Mesenchymal stem cell (in vitro differentiated cells and primary cell): ENCODE results near the gene DDT.
"Not testable (repeated sequence)": the region's sequence is repeated elsewhere in the genome, so short reads cannot be mapped to it uniquely, and the experiment has no call there.

Experiments
- DNase-seq: peaks from one replicate; pipeline ENCODE4 v3.0.0-alpha.2; 2013
- H2AFZ ChIP-seq: one replicate; pipeline ENCODE4 v1.6.1; 2013; ENCODE audit warnings: low read depth, mild to moderate bottlenecking, control low read depth, inconsistent platforms, low read length, moderate library complexity
- H2AK5ac ChIP-seq: 2 replicates; pipeline ENCODE4 v1.6.1; 2013; ENCODE audit warnings: low read length, moderate library complexity, mild to moderate bottlenecking, inconsistent platforms; ENCODE audit not compliant: severe bottlenecking
- H2BK120ac ChIP-seq: one replicate; pipeline ENCODE4 v1.6.1; 2013; ENCODE audit warnings: low read depth, mild to moderate bottlenecking, inconsistent platforms, low read length, moderate library complexity
- H2BK12ac ChIP-seq, 2 experiments: one replicate each; pipeline ENCODE4 v1.6.1; 2013; ENCODE audit warnings: inconsistent platforms in 2 of 2, low read length in 2 of 2, mild to moderate bottlenecking in 2 of 2, moderate library complexity in 2 of 2, control low read depth in 1 of 2
- H2BK15ac ChIP-seq: one replicate; pipeline ENCODE4 v1.6.1; 2013; ENCODE audit warnings: mild to moderate bottlenecking, low read depth, inconsistent platforms; ENCODE audit not compliant: poor library complexity, severe bottlenecking
- H2BK5ac ChIP-seq: 2 replicates; pipeline ENCODE4 v1.6.1; 2013; ENCODE audit warnings: low read depth, mild to moderate bottlenecking, low read length, control low read depth, inconsistent platforms; ENCODE audit not compliant: poor library complexity, severe bottlenecking
- H3K14ac ChIP-seq, 2 experiments: one replicate each; pipeline ENCODE4 v1.6.1; 2013; ENCODE audit warnings: inconsistent platforms in 2 of 2, low read length in 2 of 2, control low read depth in 1 of 2, mild to moderate bottlenecking in 1 of 2, moderate library complexity in 1 of 2
- H3K18ac ChIP-seq, 2 experiments: one replicate each; pipeline ENCODE4 v1.6.1; 2013; ENCODE audit warnings: inconsistent platforms in 2 of 2, low read length in 2 of 2, control low read depth in 1 of 2, low read depth in 1 of 2, mild to moderate bottlenecking in 1 of 2
- H3K23ac ChIP-seq, 2 experiments: one replicate each; pipeline ENCODE4 v1.6.1; 2013; ENCODE audit warnings: inconsistent platforms in 2 of 2, low read length in 2 of 2, mild to moderate bottlenecking in 2 of 2, moderate library complexity in 2 of 2, control low read depth in 1 of 2
- H3K27ac ChIP-seq: 2 replicates; pipeline ENCODE4 v1.5.1; 2013; ENCODE audit warnings: mild to moderate bottlenecking, moderate library complexity, low read length, control low read depth, inconsistent platforms; ENCODE audit not compliant: poor library complexity, severe bottlenecking
- H3K27me3 ChIP-seq, 2 experiments: 2 replicates each; pipeline versions ENCODE4 v1.6.1 to v1.7.0; 2013; ENCODE audit warnings: low read length in 2 of 2, mild to moderate bottlenecking in 2 of 2, moderate library complexity in 2 of 2, control low read depth in 1 of 2, inconsistent platforms in 1 of 2; ENCODE audit not compliant: control insufficient read depth in 1 of 2, insufficient read depth in 1 of 2
- H3K36me3 ChIP-seq, 2 experiments: 2 replicates each; pipeline versions ENCODE4 v1.6.1 to v1.7.0; 2013; ENCODE audit warnings: low read length in 2 of 2, control low read depth in 1 of 2, inconsistent platforms in 1 of 2, low read depth in 1 of 2, mild to moderate bottlenecking in 1 of 2; ENCODE audit not compliant: insufficient read depth in 2 of 2, control insufficient read depth in 1 of 2
- H3K4ac ChIP-seq, 2 experiments: one replicate each; pipeline ENCODE4 v1.6.1; 2013; ENCODE audit warnings: inconsistent platforms in 2 of 2, low read length in 2 of 2, mild to moderate bottlenecking in 2 of 2, moderate library complexity in 2 of 2, control low read depth in 1 of 2, low read depth in 1 of 2
- H3K4me1 ChIP-seq: 2 replicates; pipeline ENCODE4 v1.6.1; 2013; ENCODE audit warnings: low read depth, low read length, control low read depth; ENCODE audit not compliant: control insufficient read depth, insufficient read depth
- H3K4me2 ChIP-seq: 2 replicates; pipeline ENCODE4 v1.6.1; 2013; ENCODE audit warnings: low read length, mild to moderate bottlenecking, inconsistent platforms; ENCODE audit not compliant: poor library complexity, severe bottlenecking
- H3K4me3 ChIP-seq, 2 experiments: 2 replicates each; pipeline versions ENCODE4 v1.5.1 to v1.7.0; 2013; ENCODE audit warnings: low read length in 2 of 2, mild to moderate bottlenecking in 2 of 2, control low read depth in 1 of 2, low read depth in 1 of 2; ENCODE audit not compliant: insufficient read depth in 1 of 2
- H3K79me1 ChIP-seq: replicated peaks from 2 replicates; pipeline ENCODE4 v1.6.1; 2013; ENCODE audit warnings: mild to moderate bottlenecking, control low read depth, low read length, inconsistent platforms; ENCODE audit not compliant: poor library complexity, severe bottlenecking
- H3K9ac ChIP-seq: 2 replicates; pipeline ENCODE4 v1.7.0; 2013; ENCODE audit warnings: mild to moderate bottlenecking, low read length, moderate library complexity
- H3K9me3 ChIP-seq: 2 replicates; pipeline ENCODE4 v1.7.0; 2013; ENCODE audit warnings: mild to moderate bottlenecking, low read length; ENCODE audit not compliant: control insufficient read depth
- H4K8ac ChIP-seq: one replicate; pipeline ENCODE4 v1.6.1; 2013; ENCODE audit warnings: inconsistent platforms, mild to moderate bottlenecking, low read length, moderate library complexity
- H4K91ac ChIP-seq: one replicate; pipeline ENCODE4 v1.6.1; 2013; ENCODE audit warnings: mild to moderate bottlenecking, low read length, inconsistent platforms
- WGBS: methylation state at CpG from one replicate; pipeline ENCODE4 v1.1.7; 2013; ENCODE audit warnings: mixed read lengths; 5-methylcytosine and 5-hydroxymethylcytosine counted together

DDT gene

DNA sequence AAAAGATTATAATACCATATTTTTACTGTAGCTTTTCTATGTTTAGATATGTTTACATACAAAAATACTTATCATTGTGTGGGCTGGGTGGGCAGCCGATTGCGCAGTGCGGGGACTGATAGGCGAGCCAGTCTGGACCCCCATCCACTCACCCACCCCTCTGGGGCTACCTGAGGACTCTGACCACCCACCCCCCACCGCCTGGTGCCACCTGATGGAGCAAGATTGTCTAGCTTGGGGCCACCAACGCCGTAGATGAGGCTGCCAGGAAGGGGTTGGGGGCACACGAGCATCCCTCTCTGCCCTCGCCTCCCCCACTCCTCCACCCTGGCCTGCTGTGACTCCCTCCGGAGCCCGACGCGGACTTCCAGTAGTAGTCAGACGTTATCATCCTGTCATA, 47.7 kb downstream of the DDT start:
- H2AFZ ChIP-seq, result no peak overlapping the region
- 77% methylated on average over 14 of the region's 14 CpGs for WGBS
- no peaks in the 10 kb centered on the region for H3K4me1 ChIP-seq
- H4K91ac ChIP-seq, result no peak overlapping the region
- H3K36me3 ChIP-seq, result peaks cover 0 to 9% of the 10 kb centered on the region in 2 experiments
- no peak overlapping the region for H3K4me2 ChIP-seq
- H3K79me1 ChIP-seq, result peaks cover 4% of the 10 kb centered on the region
- H2AK5ac ChIP-seq, result no peak overlapping the region
- H2BK12ac ChIP-seq, result no peak overlapping the region
- H3K18ac ChIP-seq, result no peak overlapping the region
- H2BK120ac ChIP-seq, result no peak overlapping the region
- no peak overlapping the region for H2BK15ac ChIP-seq
- no peaks in the 10 kb centered on the region for H3K27me3 ChIP-seq
- H3K23ac ChIP-seq, result no peak overlapping the region
- no peak overlapping the region for H3K4ac ChIP-seq
- H3K9me3 ChIP-seq, result peaks cover 13% of the 10 kb centered on the region
- no peak for DNase-seq
- H3K14ac ChIP-seq, result no peak overlapping the region
- no peak overlapping the region for H3K4me3 ChIP-seq
- H3K27ac ChIP-seq, result no peak overlapping the region
- H4K8ac ChIP-seq, result no peak overlapping the region
- no peak overlapping the region for H2BK5ac ChIP-seq
- H3K9ac ChIP-seq, result no peak overlapping the region

DNA sequence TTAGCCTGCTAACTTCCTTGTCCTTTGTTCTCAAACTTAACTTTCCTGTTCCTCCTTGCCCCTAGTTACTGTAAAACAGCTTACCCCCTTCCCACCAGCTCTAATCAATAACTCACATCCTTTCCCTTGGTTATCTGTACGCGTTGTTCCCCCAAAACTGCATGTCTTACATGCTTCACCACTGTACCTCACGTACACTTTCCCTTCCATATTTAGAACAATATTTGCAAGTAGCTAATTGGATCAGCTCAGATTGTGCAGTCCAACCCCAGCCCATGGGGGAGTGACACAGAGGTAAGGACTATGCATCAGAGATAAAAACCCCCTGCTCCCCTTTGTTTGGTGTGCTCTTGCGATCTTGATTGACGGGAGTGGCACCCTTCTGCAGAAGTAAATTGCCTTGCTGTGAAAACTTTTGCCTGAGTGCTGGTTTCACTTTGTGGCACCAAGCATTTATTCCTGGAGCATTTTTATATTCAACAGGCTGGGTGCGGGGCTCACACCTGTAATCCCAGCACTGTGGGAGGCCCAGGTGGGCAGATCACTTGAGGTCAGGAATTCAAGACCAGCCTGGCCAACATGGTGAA, 49.1 kb downstream of the DDT start:
- H3K36me3 ChIP-seq, result peaks cover 0 to 9% of the 10 kb centered on the region in 2 experiments
- DNase-seq, result no peak
- no peak overlapping the region for H2BK12ac ChIP-seq

DNA sequence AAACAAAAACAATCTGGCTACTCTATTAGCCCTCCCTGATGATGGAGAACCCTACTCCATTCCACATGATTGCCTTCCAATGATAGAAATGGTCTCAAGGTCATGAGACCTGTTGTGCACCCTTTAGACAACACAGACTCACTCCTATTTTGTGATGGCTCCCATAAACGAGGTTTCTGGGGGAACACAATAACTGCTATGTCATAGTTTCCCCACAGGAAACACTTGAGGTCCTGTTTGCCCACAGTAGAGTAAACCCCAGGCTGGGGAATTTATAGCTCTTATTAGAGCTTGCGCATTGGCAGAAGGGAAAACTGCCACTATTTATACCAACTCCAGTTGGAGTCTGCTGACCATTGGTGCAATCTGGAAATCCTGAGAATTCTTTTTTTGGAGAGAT, 51.3 kb downstream of the DDT start:
- H3K4me1 ChIP-seq, result peaks cover 2% of the 10 kb centered on the region
- H2AFZ ChIP-seq, result no peak overlapping the region
- peaks cover 2% of the 10 kb centered on the region for H3K79me1 ChIP-seq
- H2BK120ac ChIP-seq, result no peak overlapping the region
- no peak overlapping the region for H4K8ac ChIP-seq
- no peak overlapping the region for H2BK5ac ChIP-seq
- peaks cover 13% of the 10 kb centered on the region for H3K9me3 ChIP-seq
- no peak overlapping the region for H2AK5ac ChIP-seq
- no peak overlapping the region for H4K91ac ChIP-seq
- H3K9ac ChIP-seq, result no peak overlapping the region
- no peak overlapping the region for H3K4ac ChIP-seq
- 86% methylated on average over 2 of the region's 2 CpGs for WGBS
- no peak overlapping the region for H2BK12ac ChIP-seq
- no peak overlapping the region for H2BK15ac ChIP-seq
- no peak overlapping the region for H3K4me3 ChIP-seq
- no peak overlapping the region for H3K18ac ChIP-seq
- no peak overlapping the region for H3K23ac ChIP-seq
- no peaks in the 10 kb centered on the region for H3K27me3 ChIP-seq
- H3K27ac ChIP-seq, result no peak overlapping the region
- no peak overlapping the region for H3K14ac ChIP-seq
- no peak overlapping the region for H3K4me2 ChIP-seq
- H3K36me3 ChIP-seq, result peaks cover 0 to 9% of the 10 kb centered on the region in 2 experiments
- DNase-seq, result no peak

More for the DNA sequence above, 49.1 kb downstream of the DDT start:
- H3K14ac ChIP-seq, result no peak overlapping the region
- no peak overlapping the region for H4K91ac ChIP-seq
- no peak overlapping the region for H2AFZ ChIP-seq
- H2BK120ac ChIP-seq, result no peak overlapping the region
- no peaks in the 10 kb centered on the region for H3K4me1 ChIP-seq
- H3K23ac ChIP-seq, result no peak overlapping the region
- WGBS, result 94% methylated on average over 5 of the region's 6 CpGs
- no peak overlapping the region for H4K8ac ChIP-seq
- H3K4ac ChIP-seq, result no peak overlapping the region
- H2BK5ac ChIP-seq, result no peak overlapping the region
- peaks cover 4% of the 10 kb centered on the region for H3K79me1 ChIP-seq
- H3K4me2 ChIP-seq, result no peak overlapping the region
- no peak overlapping the region for H3K4me3 ChIP-seq
- H3K9me3 ChIP-seq, result peaks cover 13% of the 10 kb centered on the region
- H3K18ac ChIP-seq, result no peak overlapping the region
- no peak overlapping the region for H3K27ac ChIP-seq
- H3K9ac ChIP-seq, result no peak overlapping the region
- H2BK15ac ChIP-seq, result no peak overlapping the region
- no peaks in the 10 kb centered on the region for H3K27me3 ChIP-seq
- no peak overlapping the region for H2AK5ac ChIP-seq

DNA sequence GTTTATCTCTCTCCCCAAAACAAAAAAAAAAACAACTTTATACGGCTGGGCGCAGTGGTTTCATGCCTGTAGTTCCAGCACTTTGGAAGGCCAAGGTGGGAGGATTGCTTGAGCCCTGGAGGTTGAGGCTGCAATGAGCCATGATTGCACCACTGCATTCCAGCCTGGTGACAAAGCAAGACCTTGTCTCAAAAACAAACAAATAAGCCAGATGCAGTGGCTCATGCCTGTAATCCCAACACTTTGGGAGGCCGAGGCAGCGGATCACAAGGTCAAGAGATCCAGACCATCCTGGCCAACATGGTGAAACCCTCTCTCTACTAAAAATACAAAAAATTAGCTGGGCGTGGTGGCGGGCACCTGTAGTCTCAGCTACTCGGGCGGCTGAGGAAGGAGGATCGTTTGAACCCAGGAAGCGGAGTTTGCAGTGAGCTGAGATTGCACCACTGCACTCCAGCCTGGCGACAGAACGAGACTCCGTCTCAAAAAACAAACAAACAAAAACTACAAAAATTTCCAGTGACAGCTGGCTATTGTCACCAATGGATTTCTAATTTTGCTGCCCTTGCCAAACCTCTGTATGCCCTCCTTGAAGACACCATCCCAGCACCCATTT, 52.5 kb downstream of the DDT start:
- WGBS, result 64% methylated on average over 13 of the region's 13 CpGs
- H2AFZ ChIP-seq, H2AK5ac ChIP-seq, H3K27me3 ChIP-seq, H2BK15ac ChIP-seq, H3K4ac ChIP-seq, H4K91ac ChIP-seq, H3K14ac ChIP-seq, H3K36me3 ChIP-seq, H2BK5ac ChIP-seq, H4K8ac ChIP-seq, H2BK12ac ChIP-seq, H3K79me1 ChIP-seq, H2BK120ac ChIP-seq, H3K9ac ChIP-seq, H3K27ac ChIP-seq, H3K4me1 ChIP-seq, H3K4me2 ChIP-seq, H3K18ac ChIP-seq, H3K23ac ChIP-seq, H3K4me3 ChIP-seq: not testable (repeated sequence)
- DNase-seq, result peak; percentile 79
- H3K9me3 ChIP-seq, result peaks cover 13% of the 10 kb centered on the region
